EH (cell line): ENCODE data around the gene SERPINH1.

Source experiments
- DNase-seq: peaks from one replicate; pipeline ENCODE4 v3.0.0-alpha.2; 2015; ENCODE audit warnings: low read depth

SERPINH1 gene

DNA sequence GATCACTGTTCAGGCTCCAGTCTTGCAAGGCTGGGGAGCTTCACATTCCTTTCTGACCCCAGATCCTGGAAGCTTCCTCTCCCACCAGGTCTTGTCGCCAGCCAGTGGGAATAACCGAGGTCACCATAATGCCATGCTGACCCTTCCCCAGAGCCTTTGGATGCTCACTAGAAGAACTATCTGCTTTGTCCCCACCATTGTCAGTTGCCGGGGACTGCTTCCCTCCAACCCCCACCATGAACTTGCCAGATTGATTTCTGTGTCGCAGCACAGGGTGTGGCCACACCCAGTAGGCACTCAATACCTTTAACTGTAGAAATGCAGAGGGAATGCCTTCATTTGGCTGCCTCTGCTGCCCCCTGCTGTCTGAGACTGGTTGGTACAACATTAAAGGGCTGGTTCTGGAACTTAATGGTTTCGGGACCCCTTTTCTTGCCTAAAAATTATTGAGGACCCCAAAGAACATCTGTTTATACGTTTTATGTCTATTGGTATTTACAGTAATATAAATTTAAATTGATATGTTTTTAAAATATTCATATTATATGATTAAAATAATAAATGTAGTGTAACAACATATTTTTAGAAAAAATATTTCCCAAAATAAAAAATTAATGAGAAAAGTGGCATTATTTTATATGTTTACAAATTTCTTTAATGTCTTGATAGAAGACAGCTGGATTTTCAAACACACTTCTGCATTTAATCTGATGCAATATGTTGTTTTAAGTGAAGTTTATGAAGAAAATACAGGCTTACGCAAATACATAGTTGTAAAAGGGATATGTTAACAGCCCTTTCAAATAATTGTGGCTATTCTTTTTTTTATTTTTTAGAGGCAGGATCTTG, 29.6 kb upstream of the SERPINH1 start:
- peak; percentile 70 for DNase-seq

DNA sequence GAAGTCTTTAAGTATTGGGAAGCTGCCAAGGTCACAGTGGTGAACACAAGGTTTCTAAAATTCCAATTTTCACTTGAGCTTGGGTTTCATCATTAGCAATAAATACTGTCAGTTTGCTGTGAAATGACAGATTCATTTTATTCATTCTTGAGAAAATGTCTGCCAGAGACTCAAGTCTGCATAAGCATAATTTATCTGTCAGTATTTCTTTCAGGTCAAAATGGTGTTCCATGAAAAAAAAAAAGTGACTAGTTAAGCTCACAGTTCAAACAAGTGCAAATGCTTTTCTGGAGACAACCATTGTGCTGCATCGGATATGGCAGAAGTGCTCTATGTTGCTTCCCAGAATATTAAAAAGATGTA, 28.2 kb upstream of the SERPINH1 start:
- DNase-seq: no peak

DNA sequence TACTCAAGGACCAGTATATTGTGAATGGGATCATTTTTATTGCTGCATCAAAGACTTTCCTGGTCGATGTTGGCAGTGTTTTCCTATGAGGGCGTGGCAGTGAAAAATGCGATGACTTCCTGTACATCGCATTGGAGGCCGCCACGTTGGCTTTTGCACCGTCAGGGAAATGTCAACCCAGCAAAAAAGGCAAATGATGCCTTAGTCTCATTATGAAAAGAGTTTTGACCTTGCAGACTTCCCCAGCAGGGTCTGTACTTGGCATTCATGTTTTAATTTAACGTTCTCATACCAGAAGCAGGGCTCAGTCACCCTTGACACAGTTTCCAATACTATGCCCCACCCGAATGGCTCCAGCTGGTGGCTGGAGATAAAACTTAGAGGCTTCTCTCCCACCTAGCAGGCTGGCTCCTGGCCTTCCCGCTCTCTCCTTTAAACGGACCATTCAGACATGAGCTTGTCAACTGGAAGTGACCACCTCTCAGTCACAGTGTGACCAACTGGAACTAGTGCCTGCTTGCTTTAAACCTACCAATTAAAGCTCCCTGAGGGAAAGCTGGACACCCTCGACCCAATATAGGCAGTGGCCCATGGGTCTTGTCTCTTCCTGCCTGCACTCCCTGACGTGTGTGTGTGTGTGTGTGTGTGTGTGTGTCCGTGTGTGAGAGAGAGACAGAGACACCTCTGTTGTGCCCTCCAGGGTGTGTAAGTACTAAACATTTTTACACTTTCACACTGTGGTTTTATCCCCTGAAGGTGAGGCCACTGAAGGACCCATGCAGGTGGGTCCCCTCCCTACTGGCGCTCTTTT, 27.6 kb upstream of the SERPINH1 start:
- no peak for DNase-seq

- no peak for DNase-seq
These were observed 27.0 kb upstream of the SERPINH1 start for GRCh38 chr11:75535071-75535470.

- peak; percentile 25 for DNase-seq
These were observed 25.0 kb upstream of the SERPINH1 start for GRCh38 chr11:75536786-75537641.

DNA sequence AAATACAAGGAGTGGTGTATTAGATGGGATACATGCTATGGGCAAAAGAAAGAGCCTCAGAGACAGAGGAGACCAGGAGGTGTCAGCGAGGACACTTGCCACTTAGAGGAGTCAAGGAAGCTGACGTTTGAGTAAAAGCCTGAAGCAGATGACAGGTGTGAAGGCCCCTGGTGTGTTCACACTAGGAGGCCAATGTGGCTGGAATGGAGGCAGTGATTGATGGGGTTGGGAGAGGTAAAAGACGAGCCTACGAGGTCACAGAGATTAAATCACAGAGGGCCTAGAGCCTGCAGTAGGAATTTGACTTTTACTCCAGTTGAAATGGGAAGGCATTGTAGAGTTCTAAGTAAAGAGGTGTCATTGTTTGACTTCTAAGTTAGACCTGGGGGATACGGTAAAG, 24.3 kb upstream of the SERPINH1 start:
- DNase-seq: no peak

- DNase-seq: no peak
These were observed 23.7 kb upstream of the SERPINH1 start for GRCh38 chr11:75538150-75538942.

GRCh38 chr11:75539459-75540334, 22.4 kb upstream of the SERPINH1 start:
- DNase-seq: no peak

GRCh38 chr11:75541193-75542087, 20.6 kb upstream of the SERPINH1 start:
- DNase-seq: no peak

GRCh38 chr11:75542088-75542438, 20.0 kb upstream of the SERPINH1 start:
- DNase-seq: no peak

DNA sequence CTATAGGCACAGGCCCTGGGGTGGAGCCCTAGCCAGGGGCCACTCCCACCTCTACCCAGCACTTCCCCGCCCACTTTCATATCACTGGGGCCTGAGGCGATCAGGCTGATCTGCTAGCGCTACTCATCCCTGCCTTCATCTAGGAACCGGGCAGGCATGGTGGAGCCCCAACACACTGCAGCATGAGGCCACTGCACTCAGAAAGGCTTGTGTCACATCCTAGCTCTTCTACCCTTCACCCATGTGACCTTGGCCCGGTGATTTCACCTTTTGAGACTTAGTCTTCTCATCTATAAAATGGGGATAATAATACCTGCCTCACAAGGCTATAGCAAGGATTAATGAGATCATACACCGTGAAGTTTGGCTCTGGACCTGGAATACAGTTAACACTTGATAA, 18.2 kb upstream of the SERPINH1 start:
- DNase-seq: no peak

DNA sequence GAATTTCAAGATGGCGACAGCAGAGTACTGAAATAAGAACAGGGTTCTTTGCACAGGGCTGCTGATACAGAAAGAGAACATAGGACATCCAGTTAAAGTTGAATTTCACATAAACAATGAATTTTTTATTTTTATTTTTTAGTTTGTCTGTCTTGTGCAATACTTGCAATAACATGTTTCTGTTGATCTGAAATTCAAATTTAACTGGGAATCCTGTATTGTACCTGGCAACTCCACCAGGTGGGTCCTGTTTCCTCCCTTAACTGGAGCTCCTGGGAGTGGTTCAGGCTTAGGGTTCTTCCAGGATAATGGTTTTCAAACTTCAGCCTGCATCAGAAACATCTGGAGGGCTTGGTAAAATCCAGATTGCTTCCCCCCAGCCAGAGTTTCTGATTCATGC, 14.9 kb upstream of the SERPINH1 start:
- DNase-seq: no peak

GRCh38 chr11:75547617-75548058, 14.4 kb upstream of the SERPINH1 start:
- DNase-seq: peak; percentile 78

DNA sequence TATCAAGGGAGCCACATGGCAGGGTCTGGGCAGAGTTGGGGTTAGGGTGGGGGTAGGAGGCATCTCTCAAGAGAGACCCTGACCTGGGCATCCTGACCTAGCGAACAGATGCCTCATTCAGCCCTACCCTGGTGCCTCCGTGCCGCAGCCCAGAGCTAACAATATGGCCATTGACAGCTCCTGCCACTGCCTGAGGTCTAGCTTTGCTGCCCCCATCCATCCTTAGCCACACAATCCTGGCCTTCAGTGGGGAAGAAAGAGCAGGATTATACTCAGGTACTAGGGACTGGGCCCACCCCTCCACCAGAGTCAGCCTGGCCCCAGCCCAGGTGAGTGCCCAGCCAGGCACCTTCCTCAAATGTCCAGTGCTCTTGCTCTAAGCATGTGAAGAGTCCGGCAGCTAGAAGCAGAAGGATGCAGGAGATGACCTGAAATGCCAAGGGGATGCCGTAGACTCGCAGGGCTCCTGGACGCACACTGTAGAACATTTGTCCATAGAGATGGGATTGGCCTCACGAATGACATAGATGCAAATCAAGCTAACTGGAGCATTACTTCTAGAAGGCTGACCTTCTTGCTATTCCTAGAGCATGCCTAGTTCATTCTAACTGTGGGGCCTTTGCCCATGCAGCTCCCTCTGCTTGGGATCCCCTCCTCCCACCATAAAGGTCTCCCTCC, 13.3 kb upstream of the SERPINH1 start:
- no peak for DNase-seq

- DNase-seq: no peak
These were observed 12.6 kb upstream of the SERPINH1 start for GRCh38 chr11:75549370-75549958.

- no peak for DNase-seq
These were observed 8.9 kb upstream of the SERPINH1 start for GRCh38 chr11:75553182-75553581.

GRCh38 chr11:75553889-75554257, 8.2 kb upstream of the SERPINH1 start:
- DNase-seq: no peak

- peak; percentile 100 for DNase-seq
These were observed 7.6 kb upstream of the SERPINH1 start for GRCh38 chr11:75554258-75555022.
